AG10803 (cell line): ENCODE data around the gene CNGB1.

Experiments used
- DNase-seq: peaks from one replicate; pipeline ENCODE4 v3.0.0; 2010; ENCODE audit warnings: low read depth
- H3K4me3 ChIP-seq: 2 replicates; pipeline ENCODE4 v1.5.1; 2011; ENCODE audit warnings: mild to moderate bottlenecking, low read length, control low read depth
- CTCF ChIP-seq: conservative IDR thresholded peaks from 2 replicates; pipeline ENCODE4 v1.5.1; 2011; ENCODE audit warnings: mild to moderate bottlenecking, low read length, control low read depth, inconsistent platforms

Gene CNGB1

GRCh38 chr16:57996406-57997175, 25.7 kb upstream of the CNGB1 start:
- DNase-seq, result no peak
- no peak for TF ChIP-seq CTCF
- no peak overlapping the region for H3K4me3 ChIP-seq

- no peak for TF ChIP-seq CTCF
- no peak for DNase-seq
- H3K4me3 ChIP-seq, result no peak overlapping the region
Observed at GRCh38 chr16:57995721-57996405, 24.9 kb upstream of the CNGB1 start.

- peak; percentile 31 for DNase-seq
- no peak overlapping the region for H3K4me3 ChIP-seq
- peak; percentile 37 for TF ChIP-seq CTCF
Observed at GRCh38 chr16:57994778-57995177, 23.9 kb upstream of the CNGB1 start.

- no peak for DNase-seq
- no peak overlapping the region for H3K4me3 ChIP-seq
- TF ChIP-seq CTCF, result no peak
Observed at GRCh38 chr16:57994361-57994760, 23.4 kb upstream of the CNGB1 start.

GRCh38 chr16:57993897-57994296, 23.0 kb upstream of the CNGB1 start:
- no peak overlapping the region for H3K4me3 ChIP-seq
- no peak for TF ChIP-seq CTCF
- DNase-seq, result no peak

GRCh38 chr16:57993438-57993837, 22.5 kb upstream of the CNGB1 start:
- DNase-seq, result no peak
- no peak overlapping the region for H3K4me3 ChIP-seq
- no peak for TF ChIP-seq CTCF

- H3K4me3 ChIP-seq, result no peak overlapping the region
- no peak for DNase-seq
- TF ChIP-seq CTCF, result no peak
Observed at GRCh38 chr16:57992084-57992483, 21.2 kb upstream of the CNGB1 start.
